Hepatocyte (in vitro differentiated cells): Measurements from ENCODE around the gene EDC3.

ENCODE experiments used
- CTCF ChIP-seq: fragments of 200-600 bp; sonication (generic); IDR thresholded peaks from 2 replicates; pipeline ENCODE4 v1.5.1; 2016; ENCODE audit warnings: antibody characterized with exemption, mild to moderate bottlenecking; ENCODE audit not compliant: poor library complexity
- EZH2phosphoT487 ChIP-seq: fragments of 200-600 bp; sonication (generic); IDR thresholded peaks from one replicate; pipeline ENCODE4 v1.6.1; 2018; ENCODE audit warnings: antibody characterized with exemption, mild to moderate bottlenecking, low read depth, moderate library complexity; ENCODE audit not compliant: unreplicated experiment, severe bottlenecking

- no peak for TF ChIP-seq CTCF
- TF ChIP-seq EZH2phosphoT487 = no peak
Observed at GRCh38 chr15:74628949-74629348, 66.9 kb downstream of the EDC3 start.
